DOHH2 (cell line): ENCODE measurements around the gene AP1G2.

Source experiments
- CTCF ChIP-seq: fragments of 200-600 bp; sonication (generic); IDR thresholded peaks from one replicate; pipeline ENCODE4 v1.5.1; 2014; ENCODE audit warnings: antibody characterized with exemption, mild to moderate bottlenecking, low read depth, low read length; ENCODE audit not compliant: poor library complexity, severe bottlenecking
- EZH2phosphoT487 ChIP-seq: fragments of 200-600 bp; sonication (generic); IDR thresholded peaks from 2 replicates; pipeline ENCODE4 v1.6.1; 2017; ENCODE audit warnings: borderline replicate concordance, mild to moderate bottlenecking, antibody characterized with exemption, low read length, moderate library complexity, mixed read lengths

- TF ChIP-seq CTCF (no peak), EZH2phosphoT487 (no peak)
Measured at GRCh38 chr14:23571701-23572523, 4.3 kb upstream of the AP1G2 start.
